GM21515 (cell line): ENCODE measurements around the gene LARP4.
"Not testable (repeated sequence)": the region's sequence is repeated elsewhere in the genome, so short reads cannot be mapped to it uniquely, and the experiment has no call there.

ENCODE experiments used
- ATAC-seq: cut with Tn5 transposase; IDR thresholded peaks from one replicate; pipeline ENCODE4 v1.9.1; 2021; ENCODE audit not compliant: unreplicated experiment

Gene LARP4

DNA sequence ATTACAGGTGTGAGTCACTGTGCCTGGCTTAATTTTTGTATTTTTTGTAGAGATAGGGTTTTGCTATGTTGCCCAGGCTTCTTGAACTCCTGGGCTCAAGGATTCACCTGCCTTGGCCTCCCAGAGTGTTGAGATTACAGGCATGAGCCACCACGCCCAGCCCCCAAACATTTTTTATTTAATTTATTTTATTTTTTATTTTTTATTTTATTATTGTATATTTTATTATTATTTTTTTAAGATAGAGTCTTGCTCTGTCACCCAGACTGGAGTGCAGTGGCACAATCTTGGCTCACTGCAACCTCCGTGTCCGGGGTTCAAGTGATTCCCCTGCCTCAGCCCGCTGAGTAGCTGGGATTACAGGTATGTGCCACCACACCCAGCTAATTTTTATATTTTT, 121.1 kb downstream of the LARP4 start:
- not testable (repeated sequence) for ATAC-seq

DNA sequence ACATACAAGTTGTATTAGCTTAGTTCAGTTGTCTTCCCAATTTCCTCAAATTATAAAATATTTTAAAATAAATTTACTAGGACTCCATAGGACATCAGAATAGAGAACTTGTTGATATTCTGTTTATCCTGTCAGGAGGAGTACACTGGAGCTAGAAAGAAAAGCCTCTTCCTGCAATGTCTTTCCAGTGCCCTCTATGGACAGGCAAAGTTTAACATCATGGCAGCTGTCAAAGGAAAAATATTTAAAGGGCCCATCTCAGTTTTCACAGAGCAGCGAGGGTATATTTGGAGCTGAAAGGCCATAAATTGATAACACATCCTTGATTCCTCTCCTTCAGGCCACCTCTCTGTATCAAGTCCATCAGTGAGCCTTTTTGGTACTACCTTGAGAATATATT, 123.1 kb downstream of the LARP4 start:
- ATAC-seq = no peak

DNA sequence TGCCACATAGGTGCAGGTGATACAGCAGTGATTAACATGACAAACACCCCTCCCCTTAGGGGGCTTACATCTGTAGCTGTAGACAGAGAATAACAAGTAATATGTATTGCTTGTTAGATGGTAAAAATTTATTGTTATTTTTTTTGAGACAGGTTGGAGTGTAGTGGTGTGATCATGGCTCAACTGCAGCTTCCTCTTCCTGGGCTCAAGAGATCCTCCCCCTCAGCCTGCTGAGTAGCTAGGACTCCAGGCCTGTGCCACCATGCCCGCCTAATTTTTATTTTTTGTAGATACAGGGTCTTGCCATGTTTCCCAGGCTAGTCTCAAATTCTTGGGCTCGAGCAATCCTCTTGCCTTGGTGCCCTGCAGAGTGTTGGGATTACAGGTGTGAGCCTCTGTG, 123.9 kb downstream of the LARP4 start:
- no peak for ATAC-seq

DNA sequence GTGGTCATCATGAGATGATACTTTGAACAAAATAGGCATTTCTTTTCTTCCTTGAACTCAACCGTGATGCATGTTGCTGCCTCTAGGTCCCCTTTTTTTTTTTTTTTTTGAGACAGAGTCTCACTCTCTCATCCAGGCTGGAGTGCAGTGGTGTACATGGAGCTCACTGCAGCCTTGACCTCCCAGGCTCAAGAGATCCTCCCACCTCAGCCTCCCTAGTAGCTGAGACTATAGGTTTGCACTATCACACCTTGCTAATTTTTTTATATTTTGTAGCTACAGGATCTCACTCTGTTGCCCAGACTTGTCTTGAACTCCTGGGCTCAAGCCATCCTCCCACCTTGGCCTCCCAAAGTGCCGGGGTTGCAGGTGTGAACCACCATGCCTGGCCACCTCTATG, 124.7 kb downstream of the LARP4 start:
- no peak for ATAC-seq

DNA sequence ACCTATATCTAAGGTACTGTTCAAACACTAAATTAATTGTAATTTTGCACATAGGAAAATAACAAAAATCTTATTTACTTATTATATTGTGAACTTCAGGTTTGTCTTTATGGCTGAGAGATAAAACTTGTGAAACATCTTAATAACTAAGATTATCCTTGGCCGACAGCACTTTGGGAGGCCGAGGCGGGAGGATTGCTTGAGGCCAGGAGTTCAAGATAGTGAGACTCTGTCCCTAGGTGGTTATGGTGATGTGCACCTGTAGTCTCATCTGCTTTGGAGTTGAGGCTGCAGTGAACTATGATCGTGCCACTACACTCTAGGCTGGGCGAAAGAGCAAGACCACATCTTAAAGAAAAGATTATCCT, 126.7 kb downstream of the LARP4 start:
- no peak for ATAC-seq

DNA sequence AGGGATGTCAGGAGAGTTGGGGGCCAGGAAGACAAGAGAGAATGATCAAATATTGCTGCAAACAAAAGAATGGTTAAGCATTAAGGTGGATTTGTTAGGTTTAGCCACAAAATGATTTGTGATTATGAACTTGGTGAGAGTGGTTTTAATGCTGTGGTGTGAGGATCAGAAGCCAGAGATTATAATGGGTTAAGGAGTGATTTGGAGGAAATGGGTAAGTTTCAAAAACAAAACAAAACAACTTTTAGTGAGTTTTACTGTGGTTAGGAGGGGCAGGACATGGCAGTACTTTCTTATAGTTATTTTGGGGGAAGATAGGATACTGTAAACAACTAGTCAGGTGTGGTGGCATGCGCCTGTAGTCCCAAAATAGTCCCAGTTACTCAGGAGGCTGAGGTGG, 128.1 kb downstream of the LARP4 start:
- ATAC-seq = no peak

DNA sequence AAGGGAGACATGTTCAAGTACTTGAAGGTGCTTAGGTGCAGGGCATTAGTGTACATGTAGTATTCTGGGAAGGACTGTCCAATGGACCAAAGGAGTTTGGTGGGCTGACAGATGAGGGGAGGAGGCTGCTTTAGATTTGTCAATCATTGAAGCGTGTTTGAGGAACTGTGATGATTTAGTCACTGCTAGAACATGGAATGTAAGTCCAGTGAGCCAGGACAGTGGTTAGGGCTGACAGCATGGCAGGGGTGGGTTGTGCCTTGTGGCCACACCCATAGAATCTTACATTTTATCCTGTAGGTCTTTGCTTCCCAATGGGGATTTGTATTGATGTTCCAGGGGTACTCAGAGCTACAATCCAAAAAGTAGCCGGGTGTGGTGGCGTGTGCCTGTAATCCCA, 128.7 kb downstream of the LARP4 start:
- ATAC-seq = no peak
